ENCODE results near the gene ALG5. TPM values are rescaled to one million over a fixed set of nuclear protein-coding genes. Genes with fewer than 3 reads are reported as not detected.

ALG5 gene
- total RNA-seq, 1 experiment from 2014 or later: 32.2 TPM

- POLR2A ChIA-PET: no interaction called here
- RAD21 ChIA-PET (ENCODE audit: low non-redundant PET in 1 of 2, low total read pairs in 2 of 2, uncharacterized antibody in 2 of 2, unreplicated experiment in 2 of 2): no interaction called here
- no peaks in the 10 kb centered on the region for H3K9me3 ChIP-seq (ENCODE audit: control insufficient read depth in 1 of 2, insufficient read depth in 1 of 2, low read depth in 1 of 2, low read length in 2 of 2)
These were observed 91.9 kb downstream of the ALG5 start for GRCh38 chr13:36907266-36907665.

GRCh38 chr13:36905944-36906343 lies 93.2 kb downstream of the ALG5 start:
- no TSS peak for BruUV-seq (replicated peaks)
- H3K9me3 ChIP-seq (ENCODE audit: control insufficient read depth in 1 of 2, insufficient read depth in 1 of 2, low read depth in 1 of 2, low read length in 2 of 2): no peaks in the 10 kb centered on the region
- H3K27me3 ChIP-seq (ENCODE audit: insufficient read depth, low read length): no peaks in the 10 kb centered on the region
- no peaks in the 10 kb centered on the region for H3K9me2 ChIP-seq (ENCODE audit: insufficient read depth)
- H3K36me3 ChIP-seq (ENCODE audit: control insufficient read depth in 1 of 2, insufficient read depth in 2 of 2, low read length in 2 of 2): no peaks in the 10 kb centered on the region
- H3K4me1 ChIP-seq (ENCODE audit: control insufficient read depth in 1 of 2, insufficient read depth in 2 of 2, low read length in 2 of 2): no peaks in the 10 kb centered on the region
- H3K9ac ChIP-seq (ENCODE audit: low read length): no peak overlapping the region
- RAD21 ChIA-PET (ENCODE audit: low non-redundant PET in 1 of 2, low total read pairs in 2 of 2, uncharacterized antibody in 2 of 2, unreplicated experiment in 2 of 2): no interaction called here
- DNase-seq (ENCODE audit: low read depth, low spot score) (no peak), ATAC-seq (no peak)
- POLR2A ChIA-PET: no interaction called here
- no peak overlapping the region for H2AFZ ChIP-seq (ENCODE audit: low read depth, low read length, poor library complexity, severe bottlenecking)
- no peak overlapping the region for H3K4me2 ChIP-seq (ENCODE audit: low read length)
- CTCF ChIA-PET: no interaction called here
- H3K27ac ChIP-seq (ENCODE audit: low read depth, low read length): no peak overlapping the region
- TF ChIP-seq CBX3 (IDR thresholded peaks at IDR 0.05; ENCODE audit: low read depth) (no peak), POLR2AphosphoS5 (IDR thresholded peaks at IDR 0.05; ENCODE audit: low read depth, low read length) (no peak), CEBPB (IDR thresholded peaks at IDR 0.05; ENCODE audit: low read depth) (no peak), FOSL1 (IDR thresholded peaks at IDR 0.05; ENCODE audit: low read depth) (no peak), MAX (IDR thresholded peaks at IDR 0.05) (no peak), CTCF (IDR thresholded peaks at IDR 0.05 in 2 of 3, conservative IDR thresholded peaks at IDR 0.05 in 1 of 3; ENCODE audit: borderline replicate concordance in 1 of 3, insufficient read depth in 1 of 3, low read depth in 2 of 3, low read length in 2 of 3) (no peak)
- intact Hi-C loops (cut with micrococcal nuclease): no loop called here
- no peak overlapping the region for H3K4me3 ChIP-seq (replicated peaks in 1 of 2; ENCODE audit: low read depth in 1 of 2, low read length in 2 of 2)
- H3K79me2 ChIP-seq (ENCODE audit: insufficient read depth, low read length): no peaks in the 10 kb centered on the region
- no peaks in the 10 kb centered on the region for H4K20me1 ChIP-seq (ENCODE audit: insufficient read depth)

More at GRCh38 chr13:36907266-36907665, 91.9 kb downstream of the ALG5 start:
- Histone ChIP-seq H3K27me3 (ENCODE audit: insufficient read depth, low read length) (no peaks in the 10 kb centered on the region), H3K4me3 (replicated peaks in 1 of 2; ENCODE audit: low read depth in 1 of 2, low read length in 2 of 2) (no peak overlapping the region), H4K20me1 (ENCODE audit: insufficient read depth) (no peaks in the 10 kb centered on the region), H3K27ac (ENCODE audit: low read depth, low read length) (no peak overlapping the region), H3K36me3 (ENCODE audit: control insufficient read depth in 1 of 2, insufficient read depth in 2 of 2, low read length in 2 of 2) (no peaks in the 10 kb centered on the region), H3K9ac (ENCODE audit: low read length) (no peak overlapping the region), H3K79me2 (ENCODE audit: insufficient read depth, low read length) (no peaks in the 10 kb centered on the region), H2AFZ (ENCODE audit: low read depth, low read length, poor library complexity, severe bottlenecking) (no peak overlapping the region), H3K4me1 (ENCODE audit: control insufficient read depth in 1 of 2, insufficient read depth in 2 of 2, low read length in 2 of 2) (no peaks in the 10 kb centered on the region), H3K4me2 (ENCODE audit: low read length) (no peak overlapping the region), H3K9me2 (ENCODE audit: insufficient read depth) (no peaks in the 10 kb centered on the region)
- intact Hi-C loops (cut with micrococcal nuclease): no loop called here
- no peak for TF ChIP-seq ELF1 (IDR thresholded peaks at IDR 0.05; ENCODE audit: borderline replicate concordance, low read depth)
- no peak for TF ChIP-seq EZH2 (IDR thresholded peaks at IDR 0.05)
- no peak for TF ChIP-seq YY1 (IDR thresholded peaks at IDR 0.05; ENCODE audit: extremely low read depth, insufficient replicate concordance, low read depth, low read length)
- no peak for TF ChIP-seq SIN3A (IDR thresholded peaks at IDR 0.05; ENCODE audit: low read depth)
- no peak for TF ChIP-seq JUND (IDR thresholded peaks at IDR 0.05)
- no peak for TF ChIP-seq CEBPB (IDR thresholded peaks at IDR 0.05; ENCODE audit: low read depth)
- TF ChIP-seq SRF (IDR thresholded peaks at IDR 0.05; ENCODE audit: low read depth): no peak
- TF ChIP-seq ZFX (IDR thresholded peaks at IDR 0.05): no peak
- TF ChIP-seq POLR2A (IDR thresholded peaks at IDR 0.05; ENCODE audit: borderline replicate concordance, extremely low read depth, insufficient read depth, insufficient read length): no peak
- TF ChIP-seq EGR1 (IDR thresholded peaks at IDR 0.05; ENCODE audit: low read depth): no peak
- CTCF ChIA-PET: no interaction called here
- DNase-seq (ENCODE audit: low read depth, low spot score): no peak
- ATAC-seq: no peak
- no TSS peak for BruUV-seq (replicated peaks)
